PC-9 (cell line): ENCODE measurements around the gene TSHR. TPM values are rescaled to one million over a fixed set of nuclear protein-coding genes. Genes with fewer than 3 reads are reported as not detected.

ENCODE experiments used
- BruUV-seq: library from RNA; stranded (reverse); fragments of 400-500 nt; replicated peaks from 2 replicates; lab custom pipeline; 2021; lab: Mats Ljungman, UMichigan
- CTCF ChIA-PET: fragments of 300-600 bp; sonication (Branson Sonifier 250); formaldehyde crosslinking; loops from one replicate; lab custom pipeline; 2022; ENCODE audit warnings: antibody characterized with exemption; lab: Charles Lee
- POLR2A ChIA-PET: fragments of 300-600 bp; sonication (Branson Sonifier 250); formaldehyde crosslinking; loops from one replicate; lab custom pipeline; 2022; ENCODE audit warnings: antibody characterized with exemption; ENCODE audit not compliant: unreplicated experiment; lab: Charles Lee
- DNase-seq, 2 experiments: peaks; one replicate each; pipeline versions ENCODE4 v3.0.0 to v3.0.0-alpha.2; 2015 to 2022; ENCODE audit warnings: mixed read lengths in 1 of 2
- H2AFZ ChIP-seq: fragments of 200-600 bp; sonication (generic); 2 replicates; pipeline ENCODE4 v1.8.1; 2017; ENCODE audit warnings: antibody characterized with exemption
- H3F3A ChIP-seq: fragments of 200-600 bp; sonication (generic); 2 replicates; pipeline ENCODE4 v1.8.1; 2017; ENCODE audit warnings: antibody characterized with exemption, mild to moderate bottlenecking, low read depth; ENCODE audit not compliant: insufficient read depth
- H3K27ac ChIP-seq: fragments of 200-600 bp; sonication (generic); 2 replicates; pipeline ENCODE4 v1.6.1; 2016; ENCODE audit warnings: mixed run types
- H3K27me3 ChIP-seq: fragments of 200-600 bp; sonication (generic); 2 replicates; pipeline ENCODE4 v1.6.1; 2016; ENCODE audit warnings: low read depth, mixed run types; ENCODE audit not compliant: insufficient read depth
- H3K36me3 ChIP-seq: fragments of 200-600 bp; sonication (generic); 2 replicates; pipeline ENCODE4 v1.6.1; 2016; ENCODE audit warnings: low read depth, mixed run types
- H3K4me1 ChIP-seq: fragments of 200-600 bp; sonication (generic); replicated peaks from 2 replicates; pipeline ENCODE4 v1.6.1; 2016; ENCODE audit warnings: mixed run types; ENCODE audit not compliant: insufficient read depth
- H3K4me2 ChIP-seq: fragments of 200-600 bp; sonication (generic); 2 replicates; pipeline ENCODE4 v1.6.1; 2017; ENCODE audit warnings: mixed run types
- H3K4me3 ChIP-seq: fragments of 200-600 bp; sonication (generic); 2 replicates; pipeline ENCODE4 v1.6.1; 2016; ENCODE audit warnings: mixed run types
- H3K79me2 ChIP-seq: fragments of 200-600 bp; sonication (generic); 2 replicates; pipeline ENCODE4 v1.6.1; 2017; ENCODE audit warnings: low read depth, mixed run types
- H3K9me2 ChIP-seq: fragments of 200-600 bp; sonication (generic); 2 replicates; pipeline ENCODE4 v1.8.1; 2017; ENCODE audit warnings: mild to moderate bottlenecking; ENCODE audit not compliant: insufficient read depth
- H3K9me3 ChIP-seq: fragments of 200-600 bp; sonication (generic); 2 replicates; pipeline ENCODE4 v1.8.1; 2016; ENCODE audit warnings: low read depth; ENCODE audit not compliant: insufficient read depth
- H4K20me1 ChIP-seq: fragments of 200-600 bp; sonication (generic); 2 replicates; pipeline ENCODE4 v1.8.1; 2017; ENCODE audit not compliant: insufficient read depth
- CTCF ChIP-seq: fragments of 200-600 bp; sonication (generic); conservative IDR thresholded peaks from 2 replicates; pipeline ENCODE4 v1.6.1; 2017; ENCODE audit warnings: mixed run types, antibody characterized with exemption, mild to moderate bottlenecking, moderate library complexity
- EZH2 ChIP-seq: fragments of 200-600 bp; sonication (generic); IDR thresholded peaks from 2 replicates; pipeline ENCODE4 v1.8.0; 2017; ENCODE audit warnings: antibody characterized with exemption, low read depth
- intact Hi-C: fragments of 100-400 bp; cut with micrococcal nuclease; formaldehyde crosslinking; loops from one replicate; pipeline ENCODE4 v1.10.0; 2022; ENCODE audit not compliant: unreplicated experiment
- total RNA-seq: library from RNA; stranded (reverse); gene quantifications from 2 replicates; pipeline ENCODE4 v1.2.3, GENCODE V29; 2021

TSHR gene
- total RNA-seq, 1 experiment from 2014 or later = not detected

DNA sequence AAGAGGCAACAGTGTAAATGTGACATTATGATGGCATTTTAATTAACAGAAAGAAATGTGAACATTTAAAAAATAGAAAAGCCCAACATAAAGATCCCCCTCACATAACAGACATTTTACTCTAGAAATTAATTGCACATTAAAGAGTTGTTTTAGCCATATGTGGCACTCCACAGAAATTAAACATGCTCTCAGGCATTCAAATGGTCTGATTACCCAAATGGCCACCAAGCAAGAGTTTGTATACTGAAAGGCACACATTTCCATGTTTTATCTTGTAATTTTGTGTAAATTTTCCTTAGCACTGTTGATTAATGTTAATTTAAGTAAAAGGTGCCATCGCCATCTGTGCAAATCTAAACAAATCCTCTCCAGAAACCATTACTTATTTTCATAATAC, 221.8 kb downstream of the TSHR start:
- H3K27me3 ChIP-seq = no peaks in the 10 kb centered on the region
- H4K20me1 ChIP-seq = no peaks in the 10 kb centered on the region
- ChIA-PET CTCF (no interaction called here), POLR2A (no interaction called here)
- no peaks in the 10 kb centered on the region for H3K9me3 ChIP-seq
- no TSS peak for BruUV-seq
- H3K4me1 ChIP-seq = no peaks in the 10 kb centered on the region
- no peak for DNase-seq
- no peak overlapping the region for H3K27ac ChIP-seq
- TF ChIP-seq CTCF = no peak
- TF ChIP-seq EZH2 = no peak
- no peaks in the 10 kb centered on the region for H3F3A ChIP-seq
- H2AFZ ChIP-seq = no peak overlapping the region
- intact Hi-C loops = loop anchor here (10.0 kb wide), 1 partner anchor 1122 kb away; no protein-coding TSS in a partner anchor
- H3K4me3 ChIP-seq = no peak overlapping the region
- H3K36me3 ChIP-seq = no peaks in the 10 kb centered on the region; the same call in 1 of the 2 replicates
- no peaks in the 10 kb centered on the region for H3K9me2 ChIP-seq
- no peak overlapping the region for H3K4me2 ChIP-seq
- no peaks in the 10 kb centered on the region for H3K79me2 ChIP-seq

- POLR2A ChIA-PET = no interaction called here
- H3K4me1 ChIP-seq = no peaks in the 10 kb centered on the region
- no peaks in the 10 kb centered on the region for H3K27me3 ChIP-seq
- H3K4me2 ChIP-seq = no peak overlapping the region
- H3K36me3 ChIP-seq = no peaks in the 10 kb centered on the region; the same call in 1 of the 2 replicates
- H2AFZ ChIP-seq = no peak overlapping the region
- H3K9me2 ChIP-seq = no peaks in the 10 kb centered on the region
- H3K9me3 ChIP-seq = no peaks in the 10 kb centered on the region
- no peak overlapping the region for H3K27ac ChIP-seq
- H3K79me2 ChIP-seq = no peaks in the 10 kb centered on the region
- no peak overlapping the region for H3K4me3 ChIP-seq
- no TSS peak for BruUV-seq
- CTCF ChIA-PET = no interaction called here
- no peaks in the 10 kb centered on the region for H4K20me1 ChIP-seq
- intact Hi-C loops = loop anchor here (10.0 kb wide), 1 partner anchor 1123 kb away; no protein-coding TSS in a partner anchor
- no peaks in the 10 kb centered on the region for H3F3A ChIP-seq
- DNase-seq = no peak
- TF ChIP-seq CTCF (no peak), EZH2 (no peak)
Measured at GRCh38 chr14:81178063-81178462, 222.6 kb downstream of the TSHR start.

GRCh38 chr14:81179631-81180030, 224.2 kb downstream of the TSHR start:
- no peaks in the 10 kb centered on the region for H3K79me2 ChIP-seq
- H3K4me3 ChIP-seq = no peak overlapping the region
- H4K20me1 ChIP-seq = no peaks in the 10 kb centered on the region
- H3F3A ChIP-seq = no peaks in the 10 kb centered on the region
- no peaks in the 10 kb centered on the region for H3K9me2 ChIP-seq
- no TSS peak for BruUV-seq
- intact Hi-C loops = loop anchor here (10.0 kb wide), 1 partner anchor 1125 kb away; no protein-coding TSS in a partner anchor
- H3K9me3 ChIP-seq = no peaks in the 10 kb centered on the region
- H3K36me3 ChIP-seq = peaks cover 3% of the 10 kb centered on the region; the same call in 1 of the 2 replicates
- no peak overlapping the region for H2AFZ ChIP-seq
- ChIA-PET POLR2A (no interaction called here), CTCF (no interaction called here)
- no peaks in the 10 kb centered on the region for H3K27me3 ChIP-seq
- TF ChIP-seq EZH2 = no peak
- no peak for TF ChIP-seq CTCF
- H3K27ac ChIP-seq = no peak overlapping the region
- H3K4me2 ChIP-seq = no peak overlapping the region
- no peaks in the 10 kb centered on the region for H3K4me1 ChIP-seq
- DNase-seq = no peak
